ENCODE measurements around the gene ATP8A1.
"Not testable (repeated sequence)": the region's sequence is repeated elsewhere in the genome, so short reads cannot be mapped to it uniquely, and the experiment has no call there.

Gene ATP8A1

DNA sequence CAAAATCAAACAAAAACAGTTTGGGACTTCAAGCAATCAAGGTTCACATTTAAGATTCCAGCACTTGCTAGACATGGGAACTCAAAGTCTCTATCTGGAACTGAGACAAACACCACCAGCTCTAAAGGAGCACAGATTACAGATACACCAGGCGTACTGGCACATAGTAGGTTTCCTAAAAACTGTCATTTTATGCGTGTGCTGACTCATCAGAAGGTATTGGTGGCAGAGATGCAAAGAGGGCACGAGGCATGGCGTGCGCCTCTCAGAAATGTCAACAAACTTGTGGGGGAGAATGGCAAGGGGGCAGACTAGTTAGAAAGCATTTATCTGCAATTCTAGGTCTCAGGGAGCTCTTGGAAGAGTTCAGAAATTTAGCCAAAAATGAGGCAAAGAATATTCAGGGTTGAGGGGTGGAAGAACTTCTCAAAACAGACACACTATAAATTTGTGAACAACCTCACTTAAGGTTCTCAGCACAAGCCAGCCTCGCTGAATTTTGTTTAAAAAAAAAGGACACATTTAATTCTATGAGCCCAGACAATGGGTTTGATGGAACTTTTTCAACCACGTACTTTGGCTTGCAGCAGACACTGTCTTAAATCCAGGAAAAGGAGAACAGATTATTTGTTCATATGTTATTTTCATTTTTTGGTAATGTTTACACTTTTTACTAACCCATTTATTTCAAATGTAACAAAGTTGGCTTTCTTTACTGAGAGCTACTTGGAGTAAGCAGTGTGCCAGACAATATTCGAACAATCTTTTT is 159.6 kb downstream of the ATP8A1 start:
- DNase-seq = no peak

GRCh38 chr4:42492962-42493361 is 163.9 kb downstream of the ATP8A1 start:
- no peak for DNase-seq

- DNase-seq = no peak
These were observed 166.9 kb downstream of the ATP8A1 start for GRCh38 chr4:42490015-42490414.

DNA sequence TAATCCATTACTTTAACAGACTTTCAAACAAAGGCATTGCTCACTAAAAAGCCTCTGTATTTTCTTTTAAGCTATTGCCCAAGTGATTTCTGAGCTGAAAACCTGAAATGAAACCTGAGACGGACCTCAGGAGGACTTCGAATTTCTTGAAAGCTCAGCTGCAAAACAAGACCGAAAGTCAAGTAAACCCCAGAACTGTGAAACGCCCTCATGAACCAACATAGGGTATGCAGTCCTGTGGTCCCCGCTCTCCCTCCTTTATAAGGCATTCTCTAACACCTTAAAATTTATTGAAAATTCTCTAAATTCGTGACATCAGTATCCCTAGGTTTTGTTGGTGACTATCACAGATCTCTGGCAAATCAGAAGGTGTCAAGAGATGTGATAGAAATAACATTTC is 167.8 kb downstream of the ATP8A1 start:
- DNase-seq = no peak

GRCh38 chr4:42488554-42488953 is 168.4 kb downstream of the ATP8A1 start:
- no peak for DNase-seq

DNA sequence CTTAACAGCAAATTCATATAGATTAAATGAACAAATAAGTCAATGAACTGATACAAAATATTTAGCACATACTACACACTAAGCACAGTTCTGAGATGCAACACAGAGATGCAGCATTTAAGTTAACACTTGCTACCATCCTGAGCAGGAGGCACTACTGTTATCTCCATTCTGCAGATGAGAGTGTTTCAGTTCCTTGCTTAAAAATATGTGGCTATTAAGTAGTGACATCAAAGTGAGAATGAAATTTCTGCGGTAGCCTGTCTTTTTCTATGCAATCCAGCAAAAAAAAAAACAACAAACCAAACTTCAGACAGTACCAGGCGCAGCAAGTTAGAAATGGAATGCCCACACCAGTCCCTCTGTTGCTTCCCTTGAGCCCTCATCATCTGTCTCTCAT is 168.8 kb downstream of the ATP8A1 start:
- no peak for DNase-seq

GRCh38 chr4:42487230-42487629 is 169.7 kb downstream of the ATP8A1 start:
- DNase-seq = no peak

GRCh38 chr4:42486156-42486555 is 170.7 kb downstream of the ATP8A1 start:
- DNase-seq = not testable (repeated sequence)

DNA sequence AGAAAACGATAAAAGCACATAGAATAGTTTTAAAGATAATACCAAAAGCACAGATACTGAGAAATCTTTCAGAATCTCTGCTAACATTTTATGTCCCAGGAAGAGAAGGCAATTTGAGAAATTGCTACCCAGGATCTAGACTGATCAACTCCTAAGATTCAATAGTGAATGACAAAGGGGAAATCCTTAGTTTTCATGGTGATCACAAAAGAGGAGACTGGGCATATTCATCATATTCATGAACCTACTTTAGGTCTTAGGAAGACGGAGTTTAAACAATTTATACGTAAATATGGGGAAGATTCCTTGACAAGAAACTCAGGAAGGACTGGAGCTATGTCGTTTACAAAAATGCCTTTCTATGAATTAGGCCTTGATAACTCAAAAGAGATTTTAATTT is 172.3 kb downstream of the ATP8A1 start:
- DNase-seq = no peak

DNA sequence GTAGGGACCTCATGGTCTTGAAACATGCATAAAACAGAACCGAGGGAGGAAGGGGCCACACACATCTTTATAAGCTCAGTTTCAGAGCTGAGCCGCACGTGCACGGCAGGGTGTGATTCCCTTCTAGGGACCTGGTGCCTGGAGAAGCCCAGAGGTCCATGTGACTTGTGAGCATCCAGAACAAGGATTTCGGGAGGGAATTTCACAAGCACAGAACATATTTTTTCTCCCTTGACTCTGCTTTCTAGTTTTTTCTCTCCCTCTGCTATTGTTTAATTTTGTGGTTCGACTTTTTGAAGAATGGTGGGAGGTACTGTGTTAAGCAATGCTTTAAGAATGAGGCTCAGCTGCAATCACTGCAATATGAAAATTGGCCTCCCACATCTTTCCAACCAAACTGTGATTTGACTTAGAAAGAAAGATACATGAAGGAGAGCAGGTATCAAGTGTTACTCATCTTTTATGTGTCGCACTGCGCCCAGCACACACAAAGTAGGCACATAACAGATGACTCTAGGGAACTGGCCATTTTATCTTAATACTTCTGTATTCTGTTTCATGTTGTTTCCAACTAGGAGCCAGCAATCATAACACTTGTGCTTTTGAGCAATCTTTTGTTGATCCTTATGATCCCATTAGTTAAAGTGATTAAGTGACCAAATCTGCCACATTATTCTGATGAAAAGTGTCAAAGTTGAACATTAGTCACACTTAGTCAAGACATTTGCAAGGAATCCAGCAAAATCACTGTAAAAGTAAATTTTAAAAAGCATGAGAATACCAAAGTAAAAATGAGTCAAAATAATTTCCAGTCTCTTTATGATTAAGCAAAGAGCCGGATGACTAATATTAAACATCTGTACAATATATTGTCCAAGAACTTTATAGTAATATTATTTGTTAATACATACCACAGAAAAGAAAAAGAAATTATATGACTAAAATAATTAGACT is 173.2 kb downstream of the ATP8A1 start:
- DNase-seq = no peak

DNA sequence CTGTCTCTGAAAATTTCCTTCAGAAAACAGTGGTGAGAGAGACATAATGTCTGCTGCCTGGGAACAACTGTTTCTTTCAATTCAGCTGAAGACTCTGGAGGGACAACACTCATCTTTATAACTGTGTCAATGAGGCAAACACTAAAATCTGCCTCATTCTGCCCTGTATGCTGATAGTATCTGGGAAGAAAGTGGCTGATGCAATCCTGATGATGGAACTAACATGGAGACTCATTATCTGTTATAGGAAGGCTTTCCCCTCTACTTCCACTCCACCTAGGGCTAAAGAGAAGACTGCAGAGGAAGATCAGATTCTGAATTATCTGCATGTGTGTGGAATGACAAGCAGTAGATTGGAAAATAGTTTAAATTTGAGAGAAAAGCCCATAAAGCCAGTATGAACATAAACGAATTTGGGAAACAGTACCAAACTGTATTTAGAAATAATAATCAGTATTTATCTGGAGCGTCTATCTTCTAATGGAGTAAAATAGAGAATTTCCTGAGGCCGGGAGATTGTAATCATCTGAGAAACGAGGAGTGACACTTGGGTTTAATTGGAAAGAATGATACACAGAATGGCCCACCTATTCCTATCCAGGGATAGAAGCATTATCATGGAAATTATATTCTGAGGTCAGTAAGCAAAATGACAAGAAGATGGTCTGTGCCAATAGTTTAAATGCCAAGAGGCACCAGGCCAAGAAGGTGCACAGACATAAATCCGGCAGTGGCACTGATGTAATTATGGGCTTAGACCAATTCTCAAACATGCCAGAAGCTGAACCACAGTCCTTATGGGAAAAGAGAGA is 174.2 kb downstream of the ATP8A1 start:
- DNase-seq = no peak

GRCh38 chr4:42480717-42481116 is 176.2 kb downstream of the ATP8A1 start:
- no peak for DNase-seq

- no peak for DNase-seq
These were observed 176.6 kb downstream of the ATP8A1 start for GRCh38 chr4:42480281-42480680.

DNA sequence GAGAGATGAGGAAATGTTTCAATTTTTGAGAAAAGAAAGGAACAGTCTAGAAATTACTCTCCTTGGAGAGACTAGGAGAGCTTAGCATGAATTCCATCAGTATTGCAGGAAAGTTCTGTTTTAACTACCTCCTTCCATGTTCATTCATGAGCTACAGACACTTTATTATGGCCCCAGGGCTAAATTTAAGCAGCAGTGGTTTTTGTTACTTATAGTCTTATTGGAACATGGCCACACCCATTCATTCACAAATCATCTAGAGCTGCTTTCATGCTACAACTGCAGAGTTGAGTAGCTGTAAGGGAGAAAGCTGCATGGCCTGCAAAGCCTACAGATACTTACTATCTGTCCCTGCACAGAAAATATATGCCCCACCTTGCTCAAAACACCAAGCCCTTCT is 178.0 kb downstream of the ATP8A1 start:
- DNase-seq = no peak

- DNase-seq = no peak
These were observed 178.4 kb downstream of the ATP8A1 start for GRCh38 chr4:42478509-42478908.

GRCh38 chr4:42474406-42474805 is 182.5 kb downstream of the ATP8A1 start:
- DNase-seq = no peak

DNA sequence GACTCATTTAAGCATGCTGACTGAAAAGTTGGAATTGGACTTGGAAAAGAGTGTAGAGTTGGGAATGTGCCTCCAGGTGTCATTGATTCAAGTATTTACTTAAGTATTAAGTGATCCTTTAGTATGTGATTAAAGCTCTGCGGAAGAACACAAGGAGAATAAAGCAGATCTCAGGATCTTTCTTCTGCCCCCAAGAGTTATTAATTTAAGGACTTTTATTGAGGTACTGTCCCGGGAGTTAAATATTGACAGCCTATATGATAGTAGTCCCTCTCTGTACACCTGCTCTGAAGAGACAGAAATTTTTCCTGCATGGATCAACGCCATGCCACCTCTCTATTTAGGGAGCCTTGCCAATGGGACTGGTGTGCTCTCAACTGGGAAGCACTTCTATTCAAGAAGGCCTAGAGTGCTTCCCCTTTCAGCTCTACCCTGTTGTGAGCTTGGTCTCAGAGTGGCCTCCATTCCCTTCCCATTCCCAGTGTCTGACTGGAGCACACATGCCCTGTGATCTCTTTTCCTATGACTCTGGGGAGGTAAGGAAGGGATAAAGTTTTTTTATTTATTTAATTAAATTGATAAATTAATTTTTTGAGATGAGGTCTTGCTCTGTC is 183.7 kb downstream of the ATP8A1 start:
- DNase-seq = no peak

DNA sequence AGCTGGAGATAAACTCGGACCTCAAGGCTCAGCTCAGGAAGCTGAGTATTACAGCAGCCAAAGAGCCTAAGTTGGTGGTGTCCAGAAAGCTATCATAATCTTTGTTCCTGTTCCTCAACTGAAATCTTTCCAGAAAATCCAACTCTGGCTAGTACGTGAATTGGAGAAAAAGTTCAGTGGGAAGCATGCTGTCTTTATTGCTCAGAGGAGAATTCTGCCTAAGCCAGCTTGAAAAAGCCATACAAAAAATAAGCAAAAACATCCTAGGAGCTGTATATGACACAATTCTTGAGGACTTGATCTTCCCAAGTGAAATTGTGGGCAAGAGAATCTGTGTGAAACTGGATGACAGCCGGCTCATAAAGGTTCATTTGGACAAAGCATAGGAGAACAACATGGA is 185.0 kb downstream of the ATP8A1 start:
- DNase-seq = no peak

- no peak for DNase-seq
These were observed 186.9 kb downstream of the ATP8A1 start for GRCh38 chr4:42470023-42470422.

DNA sequence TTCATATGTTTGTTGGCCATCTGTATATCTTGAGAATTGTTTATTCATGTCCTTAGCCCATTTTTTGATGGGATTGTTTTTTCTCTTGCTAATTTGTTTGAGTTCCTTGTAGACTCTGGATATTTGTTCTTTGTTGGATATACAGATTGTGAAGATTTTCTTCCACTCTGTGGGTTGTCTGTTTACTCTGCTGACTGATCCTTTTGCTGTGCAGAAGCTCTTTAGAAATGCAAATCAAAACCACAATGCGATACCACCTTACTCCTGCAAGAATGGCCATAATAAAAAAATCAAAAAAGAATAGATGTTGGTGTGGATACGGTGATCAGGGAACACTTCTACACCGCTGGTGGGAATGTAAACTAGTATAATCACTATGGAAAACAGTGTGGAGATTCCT is 189.1 kb downstream of the ATP8A1 start:
- not testable (repeated sequence) for DNase-seq

DNA sequence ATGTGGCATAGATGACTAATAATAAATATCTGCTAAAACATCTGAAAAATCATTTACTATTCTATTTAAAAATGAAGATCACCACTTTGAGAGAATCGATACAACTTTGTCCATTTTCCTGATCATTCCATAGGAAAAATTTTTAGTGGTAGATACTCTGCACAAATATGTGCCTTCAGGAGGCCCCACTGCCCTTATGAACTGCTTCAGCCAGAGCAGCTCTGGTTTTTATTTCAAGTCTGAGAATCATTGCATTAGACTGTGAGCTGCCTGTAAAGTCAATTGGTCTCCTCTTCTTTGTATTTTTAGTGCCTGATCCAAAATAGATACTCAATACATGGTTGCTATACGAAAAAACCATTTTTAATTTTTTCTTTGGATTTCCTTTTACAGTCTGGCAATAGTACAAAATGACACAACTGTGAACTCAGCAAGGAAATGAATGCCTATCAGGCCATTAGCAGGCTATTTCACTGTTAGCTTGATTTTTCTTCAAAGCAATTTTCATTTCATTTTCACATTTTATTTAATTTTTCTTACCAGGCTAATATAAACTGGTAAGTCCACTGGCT is 190.5 kb downstream of the ATP8A1 start:
- DNase-seq = no peak

DNA sequence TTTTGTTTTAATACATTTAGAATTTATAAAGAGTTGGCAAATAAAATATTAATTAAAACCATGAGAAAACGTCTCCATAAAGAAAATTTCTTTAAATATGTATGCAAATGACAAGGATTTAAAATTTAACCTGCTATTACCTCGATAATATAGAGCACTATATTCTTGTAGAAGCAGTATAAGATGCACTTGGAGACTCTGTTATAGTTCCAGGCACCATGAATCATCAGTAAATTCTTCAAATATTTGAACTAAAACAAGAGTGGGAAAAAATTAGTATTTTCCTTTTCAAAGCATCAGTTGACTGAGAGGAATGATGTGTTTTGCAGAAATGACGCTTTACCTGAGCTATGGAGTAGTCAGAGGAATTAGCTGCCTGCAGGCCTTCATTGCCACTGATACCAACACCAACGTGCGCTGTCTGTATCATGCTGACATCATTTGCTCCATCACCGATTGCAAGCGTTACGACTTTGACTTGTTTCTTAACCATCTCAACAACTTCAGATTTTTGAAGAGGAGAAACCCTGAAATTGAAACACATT is 192.3 kb downstream of the ATP8A1 start:
- no peak for DNase-seq

All from SHP77 treated with DMSO at 0.1 percent for 48 hours (cell line).